Liver (tissue), 9 donors: ENCODE results near the gene FHOD1. TPM values are rescaled to one million over a fixed set of nuclear protein-coding genes. Genes with fewer than 3 reads are reported as not detected.

ENCODE experiments used
- DNase-seq: peaks from one replicate; pipeline ENCODE4 v3.0.0-alpha.2; 2017; ENCODE audit warnings: low spot score
- H3K27ac ChIP-seq, 2 donors: one replicate each; pipeline ENCODE4 v1.7.0; 2013; ENCODE audit warnings: inconsistent platforms in 2 of 2, low read length in 2 of 2, control low read depth in 1 of 2, low read depth in 1 of 2, mild to moderate bottlenecking in 1 of 2
- H3K27me3 ChIP-seq, 4 donors: one replicate each; pipeline versions ENCODE4 v1.6.1 to v1.7.0; 2013; ENCODE audit warnings: low read length in 3 of 4, inconsistent platforms in 1 of 4, mild to moderate bottlenecking in 1 of 4, moderate library complexity in 1 of 4; ENCODE audit not compliant: control insufficient read depth in 4 of 4, insufficient read depth in 4 of 4
- H3K36me3 ChIP-seq, 4 donors: one replicate each; pipeline versions ENCODE4 v1.6.1 to v1.7.0; 2013; ENCODE audit warnings: low read length in 3 of 4, mild to moderate bottlenecking in 3 of 4, low read depth in 1 of 4, moderate library complexity in 1 of 4; ENCODE audit not compliant: control insufficient read depth in 4 of 4, insufficient read depth in 3 of 4
- H3K4me1 ChIP-seq, 4 donors: one replicate each; pipeline versions ENCODE4 v1.6.1 to v1.7.0; 2013; ENCODE audit warnings: low read length in 3 of 4, mild to moderate bottlenecking in 3 of 4, moderate library complexity in 1 of 4; ENCODE audit not compliant: control insufficient read depth in 4 of 4, insufficient read depth in 4 of 4
- H3K4me3 ChIP-seq, 3 donors: one replicate each; pipeline versions ENCODE4 v1.6.1 to v1.7.0; 2013; ENCODE audit warnings: low read length in 3 of 3, control low read depth in 1 of 3, low read depth in 1 of 3, mild to moderate bottlenecking in 1 of 3
- H3K9ac ChIP-seq, 2 donors: one replicate each; pipeline ENCODE4 v1.7.0; 2013; ENCODE audit warnings: low read length in 2 of 2, mild to moderate bottlenecking in 2 of 2, moderate library complexity in 2 of 2, control low read depth in 1 of 2, low read depth in 1 of 2
- H3K9me3 ChIP-seq, 4 donors: one replicate each; pipeline versions ENCODE4 v1.6.1 to v1.7.0; 2013; ENCODE audit warnings: low read length in 3 of 4; ENCODE audit not compliant: control insufficient read depth in 4 of 4
- ATF3 ChIP-seq: IDR thresholded peaks from 2 replicates; pipeline ENCODE4 v1.6.1; 2016; ENCODE audit warnings: antibody characterized with exemption
- CTCF ChIP-seq: fragments of 150-350 bp; IDR thresholded peaks from 2 replicates; pipeline ENCODE4 v1.5.1; 2017; ENCODE audit warnings: improper control_type of control experiment, low read depth, low read length; ENCODE audit not compliant: missing input control
- EGR1 ChIP-seq, 2 donors: IDR thresholded peaks; 2 replicates each; pipeline ENCODE4 v1.6.1; 2016 to 2018; ENCODE audit warnings: antibody characterized with exemption in 2 of 2, low read depth in 2 of 2
- FOXA1 ChIP-seq: IDR thresholded peaks from 2 replicates; pipeline ENCODE4 v1.6.1; 2016; ENCODE audit warnings: antibody characterized with exemption
- FOXA2 ChIP-seq: IDR thresholded peaks from 2 replicates; pipeline ENCODE4 v1.6.1; 2016; ENCODE audit warnings: antibody characterized with exemption
- GABPA ChIP-seq, 2 donors: IDR thresholded peaks in 1 of 2; conservative IDR thresholded peaks in 1 of 2; 2 replicates each; pipeline ENCODE4 v1.6.1; 2016; ENCODE audit warnings: antibody characterized with exemption in 2 of 2, mild to moderate bottlenecking in 1 of 2, moderate library complexity in 1 of 2
- HNF4A ChIP-seq, 2 donors: conservative IDR thresholded peaks; 2 replicates each; pipeline ENCODE4 v1.6.1; 2016; ENCODE audit warnings: antibody characterized with exemption in 2 of 2, mild to moderate bottlenecking in 2 of 2
- HNF4G ChIP-seq: IDR thresholded peaks from 2 replicates; pipeline ENCODE4 v1.6.1; 2016; ENCODE audit warnings: antibody characterized with exemption
- JUND ChIP-seq, 2 donors: IDR thresholded peaks; 2 replicates each; pipeline ENCODE4 v1.6.1; 2016; ENCODE audit warnings: antibody characterized with exemption in 2 of 2
- MAX ChIP-seq: IDR thresholded peaks from 2 replicates; pipeline ENCODE4 v1.6.1; 2016; ENCODE audit warnings: antibody characterized with exemption
- REST ChIP-seq: IDR thresholded peaks from 2 replicates; pipeline ENCODE4 v1.6.1; 2016; ENCODE audit warnings: antibody characterized with exemption, mild to moderate bottlenecking
- RXRA ChIP-seq, 2 donors: IDR thresholded peaks; 2 replicates each; pipeline ENCODE4 v1.6.1; 2017 to 2018; ENCODE audit warnings: antibody characterized with exemption in 2 of 2, mild to moderate bottlenecking in 1 of 2
- SP1 ChIP-seq: IDR thresholded peaks from 2 replicates; pipeline ENCODE4 v1.6.1; 2018; ENCODE audit warnings: antibody characterized with exemption, mild to moderate bottlenecking
- TAF1 ChIP-seq: conservative IDR thresholded peaks from 2 replicates; pipeline ENCODE4 v1.6.1; 2016; ENCODE audit warnings: antibody characterized with exemption, mild to moderate bottlenecking
- YY1 ChIP-seq: IDR thresholded peaks from 2 replicates; pipeline ENCODE4 v1.6.1; 2016; ENCODE audit warnings: antibody characterized with exemption, mild to moderate bottlenecking
- ZBTB33 ChIP-seq: IDR thresholded peaks from 2 replicates; pipeline ENCODE4 v1.6.1; 2016; ENCODE audit warnings: antibody characterized with exemption
- WGBS: extraction: QIAGEN DNeasy Blood & Tissue Kit; methylation state at CpG from one replicate; pipeline ENCODE4 v1.1.7; 2013; 5-methylcytosine and 5-hydroxymethylcytosine counted together
- polyA plus RNA-seq, 2 donors: library from polyadenylated mRNA; stranded (reverse) in 1 of 2; unstranded in 1 of 2; fragments of 200-250 nt in 1 of 2; fragments of >200 nt in 1 of 2; fragmentation: Nextera tagmentation in 1 of 2; extraction: Ambion mirVana in 1 of 2; gene quantifications; one replicate each; pipeline versions ENCODE4 v1.2.1 to v1.2.3, GENCODE V29; 2013 to 2015
- total RNA-seq, 2 donors: library from RNA; depleted of rRNA; stranded (reverse); fragments of >200 nt; gene quantifications; one replicate each; pipeline ENCODE4 v1.2.3, GENCODE V29; 2014
- donor health status: healthy.
- donor health status: healthy.
- donor health status: healthy.
- donor health status: healthy.
- donor health status: healthy.

The FHOD1 gene
- total and polyA plus RNA-seq, 4 donors = 2.2 to 6.4 (median 4.1) TPM

- Histone ChIP-seq H3K27ac (peak overlapping the region; percentile 84 to 85), H3K9me3 (no peaks in the 10 kb centered on the region), H3K27me3 (no peaks in the 10 kb centered on the region), H3K4me3 (peak overlapping the region; percentile 58 to 69 (median 66)), H3K9ac (no peak overlapping the region), H3K36me3 (no peaks in the 10 kb centered on the region), H3K4me1 (peaks cover 8 to 28% (median 19%) of the 10 kb centered on the region in 4 donors)
- no peak for DNase-seq
- TF ChIP-seq ATF3 (no peak), ZBTB33 (no peak), HNF4A (conservative IDR thresholded peaks at IDR 0.05) (no peak), CTCF (no peak), SP1 (no peak), EGR1 (IDR thresholded peaks at IDR 0.05; ENCODE audit: low read depth in 2 of 2) (no peak), REST (no peak), FOXA1 (no peak), GABPA (IDR thresholded peaks at IDR 0.05 in 1 of 2, conservative IDR thresholded peaks at IDR 0.05 in 1 of 2) (no peak), HNF4G (no peak), JUND (IDR thresholded peaks at IDR 0.05) (no peak), MAX (no peak)
- WGBS = 13% methylated on average over 59 of the region's 59 CpGs
Measured at GRCh38 chr16:67184453-67184994, 62.8 kb downstream of the FHOD1 start.

GRCh38 chr16:67183627-67184452 is 63.4 kb downstream of the FHOD1 start, which contains the start of gene MATCAP1:
Gene MATCAP1, minus strand, starts transcription at chr16:67183963. Its CDS starts 3,353 bp downstream, at chr16:67180610.
- no peaks in the 10 kb centered on the region for H3K27me3 ChIP-seq
- DNase-seq = peak; percentile 88
- WGBS = under 1% methylated on average over 77 of the region's 77 CpGs
- peak within 1 kb of the TSS in 1 of 2 donors; percentile 53 for H3K9ac ChIP-seq
- no peaks in the 10 kb centered on the region for H3K36me3 ChIP-seq
- H3K27ac ChIP-seq = peak within 1 kb of the TSS; percentile 84 to 85
- H3K9me3 ChIP-seq = no peaks in the 10 kb centered on the region
- H3K4me3 ChIP-seq = peak within 1 kb of the TSS; percentile 58 to 69 (median 66)
- H3K4me1 ChIP-seq = peaks cover 8 to 29% (median 19%) of the 10 kb centered on the region in 4 donors
- no peak for TF ChIP-seq JUND (IDR thresholded peaks at IDR 0.05)
- TF ChIP-seq FOXA2 = no peak
- peak; percentile 70 for TF ChIP-seq SP1
- no peak for TF ChIP-seq REST
- TF ChIP-seq HNF4A (conservative IDR thresholded peaks at IDR 0.05) = no peak
- no peak for TF ChIP-seq MAX
- TF ChIP-seq RXRA (IDR thresholded peaks at IDR 0.05) = peak; percentile 5 to 20
- TF ChIP-seq YY1 = peak; percentile 70
- no peak for TF ChIP-seq FOXA1
- TF ChIP-seq TAF1 = no peak
